Neural crest cell (in vitro differentiated cells): Measurements from ENCODE around the gene HSD17B11. TPM values are rescaled to one million over a fixed set of nuclear protein-coding genes. Genes with fewer than 3 reads are reported as not detected.
A peak's percentile ranks its signal among the peaks of the same experiment; 100 is the strongest.
"Not testable (repeated sequence)": the region's sequence is repeated elsewhere in the genome, so short reads cannot be mapped to it uniquely, and the experiment has no call there.

Experiments
- DNase-seq: peaks from one replicate; pipeline ENCODE4 v3.0.0; 2021; ENCODE audit warnings: low read depth, mixed read lengths, low spot score
- H3K27ac Mint-ChIP-seq: one replicate; pipeline ENCODE4 v1.8.0; 2021; ENCODE audit warnings: mild to moderate bottlenecking, mixed read lengths; ENCODE audit not compliant: unreplicated experiment
- H3K27me3 Mint-ChIP-seq: 2 replicates; pipeline ENCODE4 v1.8.0; 2021; ENCODE audit warnings: low read depth, mild to moderate bottlenecking, mixed read lengths
- H3K36me3 Mint-ChIP-seq: 2 replicates; pipeline ENCODE4 v1.8.0; 2021; ENCODE audit warnings: low read depth, mild to moderate bottlenecking, mixed read lengths
- H3K4me1 Mint-ChIP-seq: 2 replicates; pipeline ENCODE4 v1.8.0; 2021; ENCODE audit warnings: mixed read lengths
- H3K4me3 Mint-ChIP-seq: one replicate; pipeline ENCODE4 v1.8.0; 2021; ENCODE audit warnings: mild to moderate bottlenecking, mixed read lengths
- H3K9me3 Mint-ChIP-seq: 2 replicates; pipeline ENCODE4 v1.8.0; 2021; ENCODE audit warnings: mixed read lengths
- CTCF ChIP-seq: fragments of 200-600 bp; sonication (generic); conservative IDR thresholded peaks from 2 replicates; pipeline ENCODE4 v1.5.0; 2021; ENCODE audit warnings: antibody characterized with exemption, mild to moderate bottlenecking
- total RNA-seq: library from RNA; stranded (reverse); gene quantifications from 2 replicates; pipeline ENCODE4 v1.2.1, GENCODE V29; 2021

Gene HSD17B11
- total RNA-seq, 1 donor from 2014 or later = 18.4 TPM

GRCh38 chr4:87399954-87400353 lies 9.0 kb upstream of the HSD17B11 start:
- peaks cover 5% of the 10 kb centered on the region for H3K36me3 Mint-ChIP-seq
- peaks cover 12% of the 10 kb centered on the region for H3K9me3 Mint-ChIP-seq
- H3K27me3 Mint-ChIP-seq = no peaks in the 10 kb centered on the region
- DNase-seq = no peak
- H3K4me3 Mint-ChIP-seq = no peak overlapping the region
- H3K4me1 Mint-ChIP-seq = no peaks in the 10 kb centered on the region
- no peak overlapping the region for H3K27ac Mint-ChIP-seq
- no peak for TF ChIP-seq CTCF

GRCh38 chr4:87399148-87399547 lies 8.2 kb upstream of the HSD17B11 start:
- Mint-ChIP-seq H3K9me3 (peaks cover 10% of the 10 kb centered on the region), H3K27ac (no peak overlapping the region), H3K27me3 (no peaks in the 10 kb centered on the region), H3K4me1 (no peaks in the 10 kb centered on the region), H3K4me3 (no peak overlapping the region), H3K36me3 (peaks cover 5% of the 10 kb centered on the region)
- no peak for TF ChIP-seq CTCF
- peak; percentile 8 for DNase-seq

- H3K27ac Mint-ChIP-seq, H3K4me1 Mint-ChIP-seq, H3K27me3 Mint-ChIP-seq, DNase-seq, H3K4me3 Mint-ChIP-seq, H3K9me3 Mint-ChIP-seq, H3K36me3 Mint-ChIP-seq: not testable (repeated sequence)
These were observed 4.9 kb upstream of the HSD17B11 start for GRCh38 chr4:87395851-87396250.

- not testable (repeated sequence) for H3K9me3 Mint-ChIP-seq, H3K36me3 Mint-ChIP-seq, H3K27me3 Mint-ChIP-seq, H3K27ac Mint-ChIP-seq, H3K4me3 Mint-ChIP-seq, DNase-seq
- peaks cover 12% of the 10 kb centered on the region for H3K4me1 Mint-ChIP-seq
These were observed 4.1 kb upstream of the HSD17B11 start for GRCh38 chr4:87395073-87395472.

GRCh38 chr4:87392183-87392582 lies 1.2 kb upstream of the HSD17B11 start:
- Mint-ChIP-seq H3K4me3 (peak overlapping the region; percentile 54), H3K9me3 (peaks cover 3% of the 10 kb centered on the region), H3K27ac (no peak overlapping the region), H3K36me3 (peaks cover 10% of the 10 kb centered on the region), H3K27me3 (no peaks in the 10 kb centered on the region), H3K4me1 (peaks cover 31% of the 10 kb centered on the region)
- TF ChIP-seq CTCF = no peak
- DNase-seq = no peak

- TF ChIP-seq CTCF = peak; percentile 6
- H3K9me3 Mint-ChIP-seq = peaks cover 3% of the 10 kb centered on the region
- peak overlapping the region; percentile 95 for H3K27ac Mint-ChIP-seq
These were observed 627 bp upstream of the HSD17B11 start for GRCh38 chr4:87391576-87392054.

GRCh38 chr4:87390551-87390890 lies 467 bp downstream of the HSD17B11 start:
- peak overlapping the region; percentile 90 for H3K4me3 Mint-ChIP-seq
- no peak for TF ChIP-seq CTCF
- H3K9me3 Mint-ChIP-seq = peaks cover 3% of the 10 kb centered on the region
- peaks cover 17% of the 10 kb centered on the region for H3K36me3 Mint-ChIP-seq
- H3K4me1 Mint-ChIP-seq = peaks cover 33% of the 10 kb centered on the region
- H3K27me3 Mint-ChIP-seq = no peaks in the 10 kb centered on the region
- no peak for DNase-seq
- peak overlapping the region; percentile 95 for H3K27ac Mint-ChIP-seq

More at GRCh38 chr4:87391576-87392054, 627 bp upstream of the HSD17B11 start:
- peaks cover 15% of the 10 kb centered on the region for H3K36me3 Mint-ChIP-seq
- peaks cover 33% of the 10 kb centered on the region for H3K4me1 Mint-ChIP-seq
- H3K4me3 Mint-ChIP-seq = peak overlapping the region; percentile 90
- no peak for DNase-seq
- no peaks in the 10 kb centered on the region for H3K27me3 Mint-ChIP-seq

GRCh38 chr4:87390055-87390454 lies 933 bp downstream of the HSD17B11 start:
- H3K27me3 Mint-ChIP-seq, H3K9me3 Mint-ChIP-seq, DNase-seq, H3K27ac Mint-ChIP-seq: not testable (repeated sequence)
- Mint-ChIP-seq H3K4me3 (peak overlapping the region; percentile 90), H3K36me3 (peaks cover 20% of the 10 kb centered on the region), H3K4me1 (peaks cover 33% of the 10 kb centered on the region)
